DOHH2 (cell line): ENCODE results near the gene CYSLTR2.

Experiments
- H3F3A ChIP-seq: fragments of 200-600 bp; sonication (generic), shearing (Covaris generic); 2 replicates; pipeline ENCODE4 v1.6.0; 2016; ENCODE audit warnings: antibody characterized with exemption, mild to moderate bottlenecking; ENCODE audit not compliant: control insufficient read depth, insufficient read depth
- H3K27ac ChIP-seq: fragments of 200-600 bp; sonication (generic); 2 replicates; pipeline ENCODE4 v1.5.1; 2014; ENCODE audit warnings: low read depth, mild to moderate bottlenecking, low read length, moderate library complexity
- H3K27me3 ChIP-seq: fragments of 200-600 bp; sonication (generic); 2 replicates; pipeline ENCODE4 v1.6.1; 2014; ENCODE audit warnings: mild to moderate bottlenecking, low read length, mixed read lengths; ENCODE audit not compliant: control insufficient read depth
- H3K36me3 ChIP-seq: fragments of 200-600 bp; sonication (generic); 2 replicates; pipeline ENCODE4 v1.6.1; 2014; ENCODE audit warnings: mild to moderate bottlenecking, low read length, moderate library complexity, mixed read lengths; ENCODE audit not compliant: control insufficient read depth
- H3K4me1 ChIP-seq: fragments of 200-600 bp; sonication (generic); 2 replicates; pipeline ENCODE4 v1.6.1; 2014; ENCODE audit warnings: mild to moderate bottlenecking, low read length, mixed read lengths; ENCODE audit not compliant: control insufficient read depth
- H3K4me2 ChIP-seq: fragments of 200-600 bp; sonication (generic); 2 replicates; pipeline ENCODE4 v1.6.0; 2014; ENCODE audit warnings: mild to moderate bottlenecking, low read length, moderate library complexity
- H3K4me3 ChIP-seq: fragments of 200-600 bp; sonication (generic); 2 replicates; pipeline ENCODE4 v1.5.1; 2014; ENCODE audit warnings: mild to moderate bottlenecking, low read length, mixed read lengths
- H3K79me2 ChIP-seq: fragments of 200-600 bp; sonication (generic); 2 replicates; pipeline ENCODE4 v1.6.1; 2014; ENCODE audit warnings: mild to moderate bottlenecking, low read length, mixed read lengths; ENCODE audit not compliant: control insufficient read depth
- H3K9me2 ChIP-seq: fragments of 200-600 bp; sonication (generic); replicated peaks from 2 replicates; pipeline ENCODE4 v1.6.1; 2014; ENCODE audit warnings: mild to moderate bottlenecking, low read length, mixed read lengths; ENCODE audit not compliant: control insufficient read depth
- H3K9me3 ChIP-seq: fragments of 200-600 bp; sonication (generic); 2 replicates; pipeline ENCODE4 v1.6.1; 2014; ENCODE audit warnings: antibody characterized with exemption, low read length, mixed read lengths; ENCODE audit not compliant: control insufficient read depth, insufficient read depth
- H4K20me1 ChIP-seq: fragments of 200-600 bp; sonication (generic); 2 replicates; pipeline ENCODE4 v1.6.0; 2014; ENCODE audit warnings: low read depth, mild to moderate bottlenecking, antibody characterized with exemption, low read length, moderate library complexity; ENCODE audit not compliant: control insufficient read depth, insufficient read depth
- EZH2phosphoT487 ChIP-seq: fragments of 200-600 bp; sonication (generic); IDR thresholded peaks from 2 replicates; pipeline ENCODE4 v1.6.1; 2017; ENCODE audit warnings: borderline replicate concordance, mild to moderate bottlenecking, antibody characterized with exemption, low read length, moderate library complexity, mixed read lengths
- TF ChIP-seq, protein P1 (sequence below): fragments of 200-600 bp; sonication (generic); IDR thresholded peaks from one replicate; pipeline ENCODE4 v1.5.1; 2014; ENCODE audit warnings: antibody characterized with exemption, mild to moderate bottlenecking, low read depth, low read length; ENCODE audit not compliant: poor library complexity, severe bottlenecking

The CYSLTR2 gene

DNA sequence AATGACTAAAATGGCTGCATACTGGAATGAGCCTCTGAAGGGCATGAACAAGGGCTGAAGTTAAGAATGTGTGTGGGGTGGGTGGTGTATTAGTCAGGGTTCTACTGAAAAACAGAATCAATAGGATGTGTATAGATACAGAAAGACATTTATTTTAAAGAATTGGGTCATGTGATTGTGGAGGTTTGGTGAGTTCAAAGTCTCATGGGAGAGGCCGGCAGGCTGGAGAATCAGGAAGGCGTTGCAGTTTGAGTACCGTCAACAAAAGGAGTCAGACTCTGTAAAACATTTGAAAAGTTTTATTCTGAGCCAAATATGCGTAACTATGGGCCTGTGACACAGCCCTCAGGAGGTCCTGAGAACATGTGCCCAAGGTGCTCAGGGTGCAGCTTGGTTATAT is 24.5 kb upstream of the CYSLTR2 start:
- Histone ChIP-seq H3K4me1 (no peaks in the 10 kb centered on the region), H4K20me1 (no peaks in the 10 kb centered on the region), H3K4me3 (no peak overlapping the region), H3K9me3 (no peaks in the 10 kb centered on the region), H3F3A (no peaks in the 10 kb centered on the region), H3K27ac (no peak overlapping the region), H3K9me2 (no peaks in the 10 kb centered on the region), H3K79me2 (no peaks in the 10 kb centered on the region), H3K36me3 (no peaks in the 10 kb centered on the region), H3K27me3 (no peaks in the 10 kb centered on the region), H3K4me2 (no peak overlapping the region)
- TF ChIP-seq, protein P1, sequence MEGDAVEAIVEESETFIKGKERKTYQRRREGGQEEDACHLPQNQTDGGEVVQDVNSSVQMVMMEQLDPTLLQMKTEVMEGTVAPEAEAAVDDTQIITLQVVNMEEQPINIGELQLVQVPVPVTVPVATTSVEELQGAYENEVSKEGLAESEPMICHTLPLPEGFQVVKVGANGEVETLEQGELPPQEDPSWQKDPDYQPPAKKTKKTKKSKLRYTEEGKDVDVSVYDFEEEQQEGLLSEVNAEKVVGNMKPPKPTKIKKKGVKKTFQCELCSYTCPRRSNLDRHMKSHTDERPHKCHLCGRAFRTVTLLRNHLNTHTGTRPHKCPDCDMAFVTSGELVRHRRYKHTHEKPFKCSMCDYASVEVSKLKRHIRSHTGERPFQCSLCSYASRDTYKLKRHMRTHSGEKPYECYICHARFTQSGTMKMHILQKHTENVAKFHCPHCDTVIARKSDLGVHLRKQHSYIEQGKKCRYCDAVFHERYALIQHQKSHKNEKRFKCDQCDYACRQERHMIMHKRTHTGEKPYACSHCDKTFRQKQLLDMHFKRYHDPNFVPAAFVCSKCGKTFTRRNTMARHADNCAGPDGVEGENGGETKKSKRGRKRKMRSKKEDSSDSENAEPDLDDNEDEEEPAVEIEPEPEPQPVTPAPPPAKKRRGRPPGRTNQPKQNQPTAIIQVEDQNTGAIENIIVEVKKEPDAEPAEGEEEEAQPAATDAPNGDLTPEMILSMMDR = no peak
- no peak for TF ChIP-seq EZH2phosphoT487

DNA sequence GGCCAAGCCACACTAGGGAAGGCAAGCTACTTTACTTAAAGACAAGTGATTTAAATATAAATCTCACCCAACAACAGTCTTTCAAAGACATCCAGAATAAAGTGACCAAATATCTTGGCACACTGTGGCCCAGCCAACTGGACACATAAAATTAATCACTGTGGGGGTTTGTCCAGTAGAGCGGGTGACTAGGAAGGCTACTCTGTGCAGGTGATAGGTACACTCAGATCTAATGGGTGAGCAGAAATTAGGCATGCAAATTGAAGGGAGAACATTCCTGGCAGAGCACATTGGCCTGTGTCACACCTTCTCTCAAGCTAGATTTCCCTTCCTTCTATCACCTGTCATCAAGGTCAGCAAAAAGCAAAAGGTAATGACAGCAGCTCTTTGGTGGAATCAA is 23.4 kb upstream of the CYSLTR2 start:
- Histone ChIP-seq H3K27ac (no peak overlapping the region), H3F3A (no peaks in the 10 kb centered on the region), H3K4me2 (no peak overlapping the region), H3K4me1 (no peaks in the 10 kb centered on the region), H3K9me3 (peaks cover 4% of the 10 kb centered on the region; the same call in 1 of the 2 replicates), H4K20me1 (no peaks in the 10 kb centered on the region), H3K9me2 (no peaks in the 10 kb centered on the region), H3K4me3 (no peak overlapping the region), H3K36me3 (no peaks in the 10 kb centered on the region), H3K27me3 (no peaks in the 10 kb centered on the region), H3K79me2 (no peaks in the 10 kb centered on the region)
- no peak for TF ChIP-seq EZH2phosphoT487
- TF ChIP-seq, protein P1 = no peak

DNA sequence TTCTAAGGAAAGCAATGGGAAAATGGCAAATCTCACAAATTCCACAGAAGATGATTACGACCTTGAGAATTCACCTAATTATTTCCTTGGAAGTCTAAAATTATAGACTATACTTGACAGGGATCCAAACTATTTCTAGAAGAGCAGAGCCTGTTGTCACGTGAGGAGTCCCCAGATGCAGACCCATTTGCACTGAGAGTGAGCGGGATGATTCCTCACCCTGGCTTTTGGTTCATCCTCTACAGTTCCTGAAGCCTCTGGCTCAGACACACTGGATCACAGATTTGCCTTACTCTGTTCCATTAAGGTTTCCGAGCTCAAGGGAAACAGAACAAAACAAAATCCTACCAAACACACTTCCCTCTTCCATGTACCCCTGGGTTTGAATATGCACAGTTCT is 23.0 kb upstream of the CYSLTR2 start:
- Histone ChIP-seq H3K79me2 (no peaks in the 10 kb centered on the region), H4K20me1 (no peaks in the 10 kb centered on the region), H3K9me2 (no peaks in the 10 kb centered on the region), H3K36me3 (no peaks in the 10 kb centered on the region), H3F3A (no peaks in the 10 kb centered on the region), H3K27me3 (no peaks in the 10 kb centered on the region), H3K27ac (no peak overlapping the region), H3K4me1 (no peaks in the 10 kb centered on the region), H3K4me3 (no peak overlapping the region), H3K4me2 (no peak overlapping the region), H3K9me3 (peaks cover 4% of the 10 kb centered on the region; the same call in 1 of the 2 replicates)
- TF ChIP-seq, protein P1 = no peak
- no peak for TF ChIP-seq EZH2phosphoT487

DNA sequence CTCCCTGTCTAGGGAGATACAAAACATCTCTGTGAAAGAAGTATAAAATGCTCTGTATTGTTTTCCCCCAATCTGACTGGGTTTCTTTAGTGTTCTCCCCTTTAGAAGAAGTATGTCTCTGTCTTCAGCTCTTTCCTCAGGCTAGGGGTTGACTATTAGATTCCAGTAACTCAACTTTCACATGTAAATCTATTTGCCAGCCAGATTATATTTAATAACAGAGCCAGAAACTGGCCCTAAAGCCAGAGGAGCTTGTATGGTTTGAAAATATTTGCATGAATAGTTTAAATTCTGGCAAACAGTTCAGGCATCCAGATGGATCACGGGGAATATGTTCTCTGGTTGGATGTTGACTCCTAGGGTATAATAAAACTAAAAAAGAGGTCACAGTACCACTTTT is 22.3 kb upstream of the CYSLTR2 start:
- Histone ChIP-seq H3K4me3 (no peak overlapping the region), H3K9me3 (peaks cover 4% of the 10 kb centered on the region), H3K27ac (no peak overlapping the region), H3K27me3 (no peaks in the 10 kb centered on the region), H3K9me2 (no peaks in the 10 kb centered on the region), H3F3A (no peaks in the 10 kb centered on the region), H3K79me2 (no peaks in the 10 kb centered on the region), H3K4me1 (no peaks in the 10 kb centered on the region), H3K4me2 (no peak overlapping the region), H4K20me1 (no peaks in the 10 kb centered on the region), H3K36me3 (no peaks in the 10 kb centered on the region)
- TF ChIP-seq, protein P1 = no peak
- TF ChIP-seq EZH2phosphoT487 = no peak
